Naive thymus-derived CD4-positive, alpha-beta T cell (primary cell): ENCODE results near the gene HOMER2. TPM values are rescaled to one million over a fixed set of nuclear protein-coding genes. Genes with fewer than 3 reads are reported as not detected.

Experiments
- ATAC-seq: fragments of 150-1000 bp; cut with Tn5 transposase; 2 replicates; pipeline ENCODE4 v1.10.0; 2021; ENCODE audit warnings: mild to moderate bottlenecking, moderate library complexity
- CTCF ChIA-PET: fragments of 350-600 bp; sonication (Branson Sonifier 250); formaldehyde crosslinking; loops from one replicate; lab custom pipeline; 2021; ENCODE audit warnings: antibody characterized with exemption; lab: Charles Lee
- POLR2A ChIA-PET: fragments of 350-600 bp; sonication (Branson Sonifier 250); formaldehyde crosslinking; loops from one replicate; lab custom pipeline; 2021; ENCODE audit warnings: antibody characterized with exemption, inconsistent platforms; lab: Charles Lee
- DNase-seq, 9 donors: peaks; one replicate each; pipeline versions ENCODE4 v3.0.0 to v3.0.0-alpha.2; 2020 to 2022; ENCODE audit warnings: mixed read lengths in 1 of 9
- H3K27ac ChIP-seq: one replicate; pipeline ENCODE4 v1.7.0; 2013; ENCODE audit warnings: mild to moderate bottlenecking, low read depth, low read length, moderate library complexity
- H3K27me3 ChIP-seq, 2 donors: one replicate each; pipeline ENCODE4 v1.7.0; 2013; ENCODE audit warnings: low read length in 2 of 2, mild to moderate bottlenecking in 2 of 2, moderate library complexity in 2 of 2; ENCODE audit not compliant: control insufficient read depth in 2 of 2, insufficient read depth in 2 of 2
- H3K36me3 ChIP-seq, 3 experiments: 1 replicate in 2 of 3; 2 replicates in 1 of 3; pipeline ENCODE4 v1.7.0; 2013; ENCODE audit warnings: low read length in 3 of 3, mild to moderate bottlenecking in 3 of 3, moderate library complexity in 1 of 3; ENCODE audit not compliant: insufficient read depth in 3 of 3, control insufficient read depth in 2 of 3
- H3K4me1 ChIP-seq, 2 donors: one replicate each; pipeline ENCODE4 v1.7.0; 2013; ENCODE audit warnings: low read length in 2 of 2, mild to moderate bottlenecking in 2 of 2, moderate library complexity in 1 of 2; ENCODE audit not compliant: control insufficient read depth in 2 of 2, insufficient read depth in 2 of 2
- H3K4me3 ChIP-seq: 2 replicates; pipeline ENCODE4 v1.7.0; 2013; ENCODE audit warnings: mild to moderate bottlenecking, low read length
- H3K9me3 ChIP-seq, 3 experiments: 1 replicate in 2 of 3; 2 replicates in 1 of 3; pipeline ENCODE4 v1.7.0; 2013; ENCODE audit warnings: low read length in 3 of 3; ENCODE audit not compliant: control insufficient read depth in 2 of 3
- H3K27ac Mint-ChIP-seq, 9 donors: one replicate each; pipeline ENCODE4 v1.8.0; 2020 to 2022; ENCODE audit warnings: mixed read lengths in 9 of 9, mild to moderate bottlenecking in 8 of 9, moderate library complexity in 5 of 9, inconsistent platforms in 2 of 9
- H3K27me3 Mint-ChIP-seq, 5 donors: one replicate each; pipeline ENCODE4 v1.8.0; 2021 to 2022; ENCODE audit warnings: mixed read lengths in 5 of 5, mild to moderate bottlenecking in 1 of 5
- H3K36me3 Mint-ChIP-seq, 5 donors: one replicate each; pipeline ENCODE4 v1.8.0; 2020 to 2022; ENCODE audit warnings: mixed read lengths in 5 of 5, mild to moderate bottlenecking in 3 of 5, inconsistent platforms in 1 of 5
- H3K4me1 Mint-ChIP-seq, 7 donors: one replicate each; pipeline ENCODE4 v1.8.0; 2020 to 2022; ENCODE audit warnings: mixed read lengths in 7 of 7, mild to moderate bottlenecking in 3 of 7, inconsistent platforms in 1 of 7
- H3K4me3 Mint-ChIP-seq, 10 donors: one replicate each; pipeline ENCODE4 v1.8.0; 2020 to 2022; ENCODE audit warnings: mild to moderate bottlenecking in 10 of 10, mixed read lengths in 10 of 10, moderate library complexity in 6 of 10, inconsistent platforms in 2 of 10
- H3K9me3 Mint-ChIP-seq, 11 donors: one replicate each; pipeline ENCODE4 v1.8.0; 2020 to 2022; ENCODE audit warnings: mixed read lengths in 11 of 11, mild to moderate bottlenecking in 4 of 11, inconsistent platforms in 1 of 11, moderate library complexity in 1 of 11
- intact Hi-C, 2 donors: fragments of 100-400 bp; cut with micrococcal nuclease; formaldehyde crosslinking; loops; one replicate each; pipeline ENCODE4 v1.15.1; 2023
- polyA plus RNA-seq, 2 donors: library from polyadenylated mRNA; unstranded; fragments of 300-500 nt; fragmentation: Illumina TruSeq; gene quantifications; one replicate each; pipeline ENCODE4 v1.2.3, GENCODE V29; 2021
- total RNA-seq, 6 experiments: library from RNA in 5 of 6; stranded (reverse) in 5 of 6; gene quantifications; 1 replicate in 5 of 6; 2 replicates in 1 of 6; pipeline ENCODE4 v1.2.3 and lab custom pipeline; 2021 to 2026

The HOMER2 gene
- total and polyA plus RNA-seq, 7 experiments from 2014 or later: 3.8 to 29.1 (median 4.8) TPM

GRCh38 chr15:82930461-82930860, 22.1 kb downstream of the HOMER2 start:
- no peak for DNase-seq
- intact Hi-C loops: no loop called here
- Histone ChIP-seq H3K36me3 (no peaks in the 10 kb centered on the region), H3K9me3 (no peaks in the 10 kb centered on the region), H3K27me3 (no peaks in the 10 kb centered on the region), H3K4me3 (no peak overlapping the region), H3K4me1 (no peaks in the 10 kb centered on the region), H3K27ac (no peak overlapping the region)
- ChIA-PET CTCF (interaction anchor here (0.5 kb wide), 1 partner anchor 29 kb away, joined by 5 read pairs; no protein-coding TSS in a partner anchor), POLR2A (no interaction called here)
- Mint-ChIP-seq H3K27ac (no peak overlapping the region), H3K4me1 (peaks cover 0 to 6% (median 0%) of the 10 kb centered on the region in 7 donors), H3K9me3 (peaks cover 0 to 1% (median 0%) of the 10 kb centered on the region in 11 donors), H3K36me3 (no peaks in the 10 kb centered on the region), H3K4me3 (no peak overlapping the region), H3K27me3 (peaks cover 0 to 7% (median 0%) of the 10 kb centered on the region in 5 donors)
- ATAC-seq: no peak

DNA sequence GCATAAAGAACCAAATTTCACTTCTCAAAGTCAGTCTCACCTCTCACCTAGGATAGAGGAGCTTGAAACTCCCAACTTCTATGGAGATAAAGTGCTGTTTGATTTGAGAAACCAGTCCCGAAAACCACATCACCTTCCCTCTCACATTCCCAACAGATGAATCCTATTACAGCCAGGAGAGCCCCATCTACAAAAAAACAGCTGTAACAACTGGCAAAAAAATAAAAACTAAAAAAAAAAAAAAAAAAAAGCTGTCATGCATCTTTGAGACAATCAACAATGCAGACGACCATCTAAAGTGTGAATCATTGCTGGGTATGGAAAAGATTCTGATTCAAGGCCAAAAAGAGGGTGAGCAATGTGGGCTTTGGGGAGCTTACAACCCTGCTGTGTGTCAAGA, 23.8 kb downstream of the HOMER2 start:
- no peaks in the 10 kb centered on the region for H3K36me3 Mint-ChIP-seq
- peaks cover 0 to 6% (median 0%) of the 10 kb centered on the region in 7 donors for H3K4me1 Mint-ChIP-seq
- no peaks in the 10 kb centered on the region for H3K9me3 Mint-ChIP-seq
- intact Hi-C loops: no loop called here
- Histone ChIP-seq H3K4me3 (no peak overlapping the region), H3K4me1 (no peaks in the 10 kb centered on the region), H3K27ac (no peak overlapping the region), H3K27me3 (no peaks in the 10 kb centered on the region), H3K9me3 (no peaks in the 10 kb centered on the region), H3K36me3 (no peaks in the 10 kb centered on the region)
- ATAC-seq (no peak), DNase-seq (no peak)
- CTCF ChIA-PET: no interaction called here
- H3K27me3 Mint-ChIP-seq: peaks cover 0 to 2% (median 0%) of the 10 kb centered on the region in 5 donors
- no peak overlapping the region for H3K27ac Mint-ChIP-seq
- H3K4me3 Mint-ChIP-seq: no peak overlapping the region
- POLR2A ChIA-PET: no interaction called here

- H3K27me3 Mint-ChIP-seq: peaks cover 0 to 6% (median 0%) of the 10 kb centered on the region in 5 donors
- Histone ChIP-seq H3K27ac (no peak overlapping the region), H3K27me3 (no peaks in the 10 kb centered on the region), H3K36me3 (no peaks in the 10 kb centered on the region), H3K4me1 (no peaks in the 10 kb centered on the region), H3K4me3 (no peak overlapping the region), H3K9me3 (no peaks in the 10 kb centered on the region)
- ATAC-seq (no peak), DNase-seq (no peak)
- no peak overlapping the region for H3K4me3 Mint-ChIP-seq
- no peak overlapping the region for H3K27ac Mint-ChIP-seq
- no peaks in the 10 kb centered on the region for H3K9me3 Mint-ChIP-seq
- H3K4me1 Mint-ChIP-seq: no peaks in the 10 kb centered on the region
- POLR2A ChIA-PET: no interaction called here
- no peaks in the 10 kb centered on the region for H3K36me3 Mint-ChIP-seq
- CTCF ChIA-PET: no interaction called here
- intact Hi-C loops: no loop called here
These were observed 28.8 kb downstream of the HOMER2 start for GRCh38 chr15:82923744-82924143.

GRCh38 chr15:82922737-82923136, 29.8 kb downstream of the HOMER2 start:
- intact Hi-C loops: no loop called here
- POLR2A ChIA-PET: no interaction called here
- no peaks in the 10 kb centered on the region for H3K36me3 Mint-ChIP-seq

DNA sequence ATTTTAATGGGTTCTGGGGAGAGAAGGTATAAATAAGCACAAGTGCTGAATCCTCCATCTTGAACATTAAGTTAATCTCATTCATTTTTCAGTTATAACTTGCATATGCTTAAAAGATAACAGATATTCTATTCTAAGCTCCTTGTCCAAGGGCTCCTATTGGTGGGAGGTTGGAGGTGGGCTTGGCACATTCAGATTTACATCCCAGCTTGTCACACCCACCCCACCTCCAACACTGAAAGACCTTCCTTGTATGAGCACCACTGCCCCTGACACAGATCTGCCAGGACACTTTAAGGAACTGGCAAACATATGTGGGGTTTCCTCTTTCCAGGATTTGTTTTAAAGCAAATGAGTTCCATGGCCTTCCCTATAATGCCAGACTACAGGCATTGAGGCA, 30.6 kb downstream of the HOMER2 start:
- no peaks in the 10 kb centered on the region for H3K36me3 Mint-ChIP-seq
- intact Hi-C loops: no loop called here
- Histone ChIP-seq H3K4me3 (no peak overlapping the region), H3K27ac (no peak overlapping the region), H3K27me3 (no peaks in the 10 kb centered on the region), H3K9me3 (no peaks in the 10 kb centered on the region), H3K36me3 (no peaks in the 10 kb centered on the region), H3K4me1 (no peaks in the 10 kb centered on the region)
- ATAC-seq (no peak), DNase-seq (no peak)
- CTCF ChIA-PET: no interaction called here
- H3K4me3 Mint-ChIP-seq: no peak overlapping the region
- no peaks in the 10 kb centered on the region for H3K9me3 Mint-ChIP-seq
- POLR2A ChIA-PET: no interaction called here
- H3K4me1 Mint-ChIP-seq: no peaks in the 10 kb centered on the region
- no peak overlapping the region for H3K27ac Mint-ChIP-seq
- peaks cover 0 to 6% (median 0%) of the 10 kb centered on the region in 5 donors for H3K27me3 Mint-ChIP-seq

More at GRCh38 chr15:82922737-82923136, 29.8 kb downstream of the HOMER2 start:
- Mint-ChIP-seq H3K27me3 (peaks cover 0 to 6% (median 0%) of the 10 kb centered on the region in 5 donors), H3K9me3 (no peaks in the 10 kb centered on the region), H3K4me1 (no peaks in the 10 kb centered on the region), H3K27ac (no peak overlapping the region), H3K4me3 (no peak overlapping the region)
- CTCF ChIA-PET: no interaction called here
- Histone ChIP-seq H3K4me1 (no peaks in the 10 kb centered on the region), H3K9me3 (no peaks in the 10 kb centered on the region), H3K27me3 (no peaks in the 10 kb centered on the region), H3K36me3 (no peaks in the 10 kb centered on the region), H3K27ac (no peak overlapping the region), H3K4me3 (no peak overlapping the region)
- ATAC-seq (no peak), DNase-seq (no peak)

GRCh38 chr15:82921242-82921641, 31.3 kb downstream of the HOMER2 start:
- Histone ChIP-seq H3K9me3 (no peaks in the 10 kb centered on the region), H3K27me3 (no peaks in the 10 kb centered on the region), H3K27ac (no peak overlapping the region), H3K36me3 (no peaks in the 10 kb centered on the region), H3K4me3 (no peak overlapping the region), H3K4me1 (no peaks in the 10 kb centered on the region)
- POLR2A ChIA-PET: no interaction called here
- ATAC-seq (no peak), DNase-seq (no peak)
- intact Hi-C loops: no loop called here
- no peaks in the 10 kb centered on the region for H3K9me3 Mint-ChIP-seq
- H3K27ac Mint-ChIP-seq: no peak overlapping the region
- H3K4me3 Mint-ChIP-seq: no peak overlapping the region
- no peaks in the 10 kb centered on the region for H3K4me1 Mint-ChIP-seq
- CTCF ChIA-PET: no interaction called here
- H3K27me3 Mint-ChIP-seq: peaks cover 0 to 6% (median 0%) of the 10 kb centered on the region in 5 donors
- H3K36me3 Mint-ChIP-seq: no peaks in the 10 kb centered on the region

GRCh38 chr15:82919231-82919886, 33.2 kb downstream of the HOMER2 start:
- Mint-ChIP-seq H3K4me1 (no peaks in the 10 kb centered on the region), H3K36me3 (no peaks in the 10 kb centered on the region), H3K4me3 (no peak overlapping the region), H3K9me3 (no peaks in the 10 kb centered on the region), H3K27me3 (peaks cover 0 to 10% (median 0%) of the 10 kb centered on the region in 5 donors), H3K27ac (no peak overlapping the region)
- Histone ChIP-seq H3K4me1 (no peaks in the 10 kb centered on the region), H3K9me3 (no peaks in the 10 kb centered on the region), H3K4me3 (no peak overlapping the region), H3K27ac (no peak overlapping the region), H3K27me3 (no peaks in the 10 kb centered on the region), H3K36me3 (no peaks in the 10 kb centered on the region)
- DNase-seq: no peak
- no peak for ATAC-seq
- intact Hi-C loops: no loop called here
- CTCF ChIA-PET: no interaction called here
- POLR2A ChIA-PET: no interaction called here
